Inferior parietal cortex (tissue), 1 donor: ENCODE data around the gene BCL11B.

ENCODE experiments used
- DNase-seq: peaks from one replicate; pipeline ENCODE4 v3.0.0-alpha.2; 2016; ENCODE audit errors: extremely low spot score

BCL11B gene

GRCh38 chr14:99254328-99255009 is 17.5 kb downstream of the BCL11B start:
- DNase-seq = no peak

- DNase-seq = no peak
Observed at GRCh38 chr14:99253890-99254289, 18.1 kb downstream of the BCL11B start.

GRCh38 chr14:99252940-99253868 is 18.8 kb downstream of the BCL11B start:
- no peak for DNase-seq

GRCh38 chr14:99252443-99252939 is 19.5 kb downstream of the BCL11B start:
- DNase-seq = no peak

- no peak for DNase-seq
Observed at GRCh38 chr14:99251721-99252120, 20.3 kb downstream of the BCL11B start.

- no peak for DNase-seq
Observed at GRCh38 chr14:99250636-99251208, 21.3 kb downstream of the BCL11B start.

- no peak for DNase-seq
Observed at GRCh38 chr14:99249389-99249788, 22.6 kb downstream of the BCL11B start.

GRCh38 chr14:99248761-99249171 is 23.2 kb downstream of the BCL11B start:
- DNase-seq = no peak

GRCh38 chr14:99247772-99248171 is 24.2 kb downstream of the BCL11B start:
- DNase-seq = no peak

GRCh38 chr14:99247101-99247729 is 24.8 kb downstream of the BCL11B start:
- DNase-seq = no peak

- no peak for DNase-seq
Observed at GRCh38 chr14:99246536-99247097, 25.4 kb downstream of the BCL11B start.

- DNase-seq = no peak
Observed at GRCh38 chr14:99245564-99246511, 26.2 kb downstream of the BCL11B start.

GRCh38 chr14:99244941-99245563 is 26.9 kb downstream of the BCL11B start:
- DNase-seq = no peak

GRCh38 chr14:99244367-99244901 is 27.6 kb downstream of the BCL11B start:
- DNase-seq = no peak

- DNase-seq = no peak
Observed at GRCh38 chr14:99242816-99243721, 28.9 kb downstream of the BCL11B start.

GRCh38 chr14:99242238-99242637 is 29.8 kb downstream of the BCL11B start:
- no peak for DNase-seq

- no peak for DNase-seq
Observed at GRCh38 chr14:99241325-99242010, 30.5 kb downstream of the BCL11B start.
